Common myeloid progenitor, CD34-positive (primary cell): ENCODE measurements around the gene SEC14L6.

Experiments
- CTCF ChIA-PET: fragments of 350-600 bp; sonication (Branson Sonifier 250); formaldehyde crosslinking; loops from one replicate; lab custom pipeline; 2021; ENCODE audit warnings: antibody characterized with exemption; lab: Charles Lee
- POLR2A ChIA-PET: fragments of 350-600 bp; sonication (Branson Sonifier 250); formaldehyde crosslinking; loops from one replicate; lab custom pipeline; 2021; ENCODE audit warnings: antibody characterized with exemption; lab: Charles Lee
- DNase-seq, 3 donors: peaks; one replicate each; pipeline versions ENCODE4 v3.0.0 to v3.0.0-alpha.2; 2013
- H3K27ac ChIP-seq, 2 experiments: 1 replicate in 1 of 2; 2 replicates in 1 of 2; pipeline ENCODE4 v1.7.0; 2013; ENCODE audit warnings: inconsistent platforms in 2 of 2, low read length in 2 of 2, mild to moderate bottlenecking in 2 of 2, low read depth in 1 of 2, moderate library complexity in 1 of 2; ENCODE audit not compliant: severe bottlenecking in 2 of 2, insufficient read depth in 1 of 2, poor library complexity in 1 of 2
- H3K27me3 ChIP-seq, 5 experiments: replicated peaks in 2 of 5; 1 replicate in 3 of 5; 2 replicates in 2 of 5; pipeline versions ENCODE4 v1.6.1 to v1.7.0; 2013; ENCODE audit warnings: low read length in 4 of 5, mild to moderate bottlenecking in 2 of 5, moderate library complexity in 2 of 5, inconsistent platforms in 1 of 5; ENCODE audit not compliant: insufficient read depth in 5 of 5, control insufficient read depth in 4 of 5
- H3K36me3 ChIP-seq, 4 experiments: 1 replicate in 2 of 4; 2 replicates in 2 of 4; pipeline versions ENCODE4 v1.6.1 to v1.7.0; 2013; ENCODE audit warnings: low read length in 3 of 4, control low read depth in 1 of 4, mild to moderate bottlenecking in 1 of 4; ENCODE audit not compliant: control insufficient read depth in 4 of 4, insufficient read depth in 4 of 4
- H3K4me1 ChIP-seq, 4 experiments: 1 replicate in 3 of 4; 2 replicates in 1 of 4; pipeline versions ENCODE4 v1.6.1 to v1.7.1; 2013; ENCODE audit warnings: low read length in 3 of 4, mild to moderate bottlenecking in 3 of 4, control low read depth in 1 of 4, inconsistent platforms in 1 of 4, moderate library complexity in 1 of 4; ENCODE audit not compliant: control insufficient read depth in 4 of 4, insufficient read depth in 4 of 4; ENCODE audit errors: control extremely low read depth in 1 of 4
- H3K4me3 ChIP-seq, 7 experiments: 1 replicate in 4 of 7; 2 replicates in 3 of 7; pipeline versions ENCODE4 v1.5.1 to v1.7.0; 2013; ENCODE audit warnings: mild to moderate bottlenecking in 7 of 7, low read length in 6 of 7, moderate library complexity in 6 of 7, inconsistent platforms in 2 of 7, low read depth in 2 of 7, control low read depth in 1 of 7; ENCODE audit not compliant: insufficient read depth in 4 of 7, control insufficient read depth in 1 of 7; ENCODE audit errors: extremely low read depth in 1 of 7
- H3K9me3 ChIP-seq, 5 experiments: 1 replicate in 4 of 5; 2 replicates in 1 of 5; pipeline versions ENCODE4 v1.6.1 to v1.7.1; 2013; ENCODE audit warnings: low read length in 4 of 5, mild to moderate bottlenecking in 2 of 5, inconsistent platforms in 1 of 5, low read depth in 1 of 5, moderate library complexity in 1 of 5; ENCODE audit not compliant: control insufficient read depth in 4 of 5, insufficient read depth in 2 of 5; ENCODE audit errors: control extremely low read depth in 1 of 5
- whole genome bisulfite sequencing: methylation state at CpG from one replicate; pipeline ENCODE4 v1.1.5; 2013; ENCODE audit not compliant: insufficient coverage; 5-methylcytosine and 5-hydroxymethylcytosine counted together

Gene SEC14L6

DNA sequence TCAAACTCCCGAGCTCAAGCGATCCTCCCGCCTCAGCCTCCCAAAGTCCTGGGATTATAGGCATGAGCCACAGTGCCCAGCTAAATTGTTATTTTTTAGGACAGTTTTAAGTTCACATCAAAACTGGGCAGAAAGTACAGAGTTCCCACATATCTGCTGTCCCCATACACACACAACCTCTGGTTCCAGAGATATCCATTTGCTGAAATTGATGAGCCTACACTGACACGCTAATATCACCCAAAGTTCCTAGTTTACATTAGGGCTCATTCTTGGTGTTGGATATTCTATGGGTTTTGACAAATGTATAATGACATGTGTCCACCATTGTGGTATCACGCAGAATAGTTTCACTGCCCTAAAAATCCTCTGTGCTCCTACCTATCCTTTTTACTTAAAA, 38.3 kb downstream of the SEC14L6 start:
- no peak for DNase-seq
- H3K4me1 ChIP-seq = peaks cover 0 to 5% (median 1%) of the 10 kb centered on the region in 4 experiments
- no peaks in the 10 kb centered on the region for H3K36me3 ChIP-seq
- no peak overlapping the region for H3K4me3 ChIP-seq
- H3K27me3 ChIP-seq = peaks cover 3 to 35% (median 16%) of the 10 kb centered on the region in 5 experiments
- H3K27ac ChIP-seq = no peak overlapping the region
- POLR2A ChIA-PET = no interaction called here
- CTCF ChIA-PET = no interaction called here
- 95% methylated on average over 3 of the region's 5 CpGs for WGBS
- peaks cover 0 to 7% (median 0%) of the 10 kb centered on the region in 5 experiments for H3K9me3 ChIP-seq

DNA sequence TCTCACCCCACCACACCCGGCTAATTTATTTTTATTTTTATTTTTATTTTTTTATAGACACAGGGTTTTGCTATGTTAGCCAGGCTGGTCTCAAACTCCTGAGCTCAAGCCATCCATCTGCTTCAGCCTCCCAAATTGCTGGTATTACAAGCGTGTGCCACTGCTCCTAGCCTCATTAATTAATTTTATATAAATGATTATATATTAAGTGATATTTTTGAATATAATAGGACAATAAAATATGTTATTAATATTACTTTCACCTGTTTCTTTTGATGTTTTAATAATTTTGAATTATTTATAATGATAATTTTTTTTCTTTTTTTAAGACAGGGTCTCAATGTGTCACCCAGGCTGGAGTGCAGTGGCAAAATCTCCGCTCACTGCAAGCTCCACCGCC, 38.9 kb downstream of the SEC14L6 start:
- POLR2A ChIA-PET = interaction anchor here (0.5 kb wide), 1 partner anchor 455 kb away, joined by 7 read pairs; no protein-coding TSS in a partner anchor

DNA sequence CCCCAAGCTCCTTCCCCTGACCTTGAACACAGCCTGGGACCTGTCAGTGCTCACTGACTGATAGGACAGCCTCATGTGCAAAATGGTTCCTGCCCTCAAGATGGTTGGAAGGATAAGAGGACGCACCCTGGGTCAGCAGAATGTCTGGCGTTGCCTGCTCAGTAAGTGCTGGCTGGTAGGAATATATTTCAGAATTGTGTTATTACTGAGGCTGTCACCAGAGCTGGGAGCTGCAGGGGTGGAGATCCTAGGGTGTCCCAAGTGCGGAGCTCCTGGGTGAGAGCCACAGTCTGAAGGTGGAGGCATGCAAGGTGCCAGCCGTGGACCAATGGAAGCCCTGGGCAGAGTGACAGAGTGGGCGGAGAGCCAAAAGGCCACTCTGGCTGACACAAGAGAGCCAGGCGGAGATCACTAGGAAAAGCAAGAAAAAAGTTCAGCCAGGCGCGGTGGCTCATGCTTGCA, 40.0 kb downstream of the SEC14L6 start:
- Histone ChIP-seq H3K27me3 (peaks cover 3 to 41% (median 16%) of the 10 kb centered on the region in 5 experiments), H3K36me3 (no peaks in the 10 kb centered on the region), H3K4me3 (no peak overlapping the region), H3K9me3 (no peaks in the 10 kb centered on the region), H3K4me1 (peaks cover 0 to 5% (median 1%) of the 10 kb centered on the region in 4 experiments), H3K27ac (no peak overlapping the region)
- WGBS = 92% methylated on average over 8 of the region's 8 CpGs
- DNase-seq = peak in 1 of 3 donors; percentile 9
- CTCF ChIA-PET = no interaction called here
- POLR2A ChIA-PET = no interaction called here

More for the DNA sequence above, 38.9 kb downstream of the SEC14L6 start:
- Histone ChIP-seq H3K36me3 (no peaks in the 10 kb centered on the region), H3K4me3 (no peak overlapping the region), H3K9me3 (peaks cover 0 to 7% (median 0%) of the 10 kb centered on the region in 5 experiments), H3K4me1 (peaks cover 0 to 5% (median 1%) of the 10 kb centered on the region in 4 experiments), H3K27me3 (peaks cover 3 to 37% (median 16%) of the 10 kb centered on the region in 5 experiments), H3K27ac (no peak overlapping the region)
- CTCF ChIA-PET = no interaction called here
- DNase-seq = no peak
- 100% methylated on average over 2 of the region's 4 CpGs for WGBS

DNA sequence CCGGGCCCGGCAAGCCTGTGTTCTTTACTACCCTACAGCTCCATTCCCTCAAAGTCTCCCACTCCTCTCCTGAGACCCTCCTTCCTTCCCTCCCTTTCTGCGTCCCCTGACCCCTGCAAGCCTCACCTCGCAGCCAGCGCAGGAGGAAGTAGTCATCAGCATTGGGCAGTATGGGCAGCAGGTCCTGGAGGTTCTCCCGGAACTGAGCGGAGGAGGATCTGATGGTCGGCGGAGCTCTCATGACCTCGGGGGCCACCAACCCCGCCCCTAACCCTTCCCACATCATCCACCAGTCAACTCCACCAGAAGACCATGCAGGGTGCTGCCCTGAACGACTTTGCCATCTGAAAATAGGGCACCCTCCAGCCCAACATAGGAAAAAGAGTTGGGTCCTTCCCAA, 43.0 kb downstream of the SEC14L6 start:
- Histone ChIP-seq H3K27ac (no peak overlapping the region), H3K9me3 (no peaks in the 10 kb centered on the region), H3K27me3 (peaks cover 3 to 43% (median 16%) of the 10 kb centered on the region in 5 experiments), H3K36me3 (no peaks in the 10 kb centered on the region), H3K4me3 (no peak overlapping the region), H3K4me1 (peaks cover 0 to 5% (median 1%) of the 10 kb centered on the region in 4 experiments)
- ChIA-PET CTCF (interaction anchor here (0.9 kb wide), 1 partner anchor 9 kb away, joined by 3 read pairs; no protein-coding TSS in a partner anchor), POLR2A (no interaction called here)
- WGBS = 87% methylated on average over 5 of the region's 12 CpGs
- no peak for DNase-seq

DNA sequence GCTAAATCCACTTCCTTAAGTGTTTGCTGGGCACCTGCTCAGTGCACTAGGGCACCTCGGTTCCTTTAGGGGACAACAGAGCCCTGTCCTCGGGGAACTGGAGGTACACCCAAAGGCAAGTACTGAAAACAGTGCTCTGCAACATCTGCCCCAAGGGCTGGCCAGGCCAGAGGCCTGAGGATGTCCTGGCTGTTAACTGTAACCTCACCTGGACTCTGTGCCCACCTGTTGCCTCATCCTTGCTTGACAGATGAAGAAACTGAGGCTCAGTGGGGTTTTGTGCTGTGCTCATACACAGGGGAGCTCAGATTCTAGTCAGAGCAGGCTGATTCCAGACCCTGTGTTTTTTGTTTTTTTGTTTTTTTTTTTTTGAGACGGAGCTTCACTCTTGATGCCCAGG, 43.6 kb downstream of the SEC14L6 start:
- ChIA-PET POLR2A (no interaction called here), CTCF (interaction anchor here (1.2 kb wide), 1 partner anchor 24 kb away, joined by 3 read pairs; no protein-coding TSS in a partner anchor)
- no peak overlapping the region for H3K4me3 ChIP-seq
- H3K4me1 ChIP-seq = peaks cover 0 to 5% (median 1%) of the 10 kb centered on the region in 4 experiments
- DNase-seq = no peak
- H3K27ac ChIP-seq = no peak overlapping the region
- H3K27me3 ChIP-seq = peaks cover 3 to 43% (median 16%) of the 10 kb centered on the region in 5 experiments
- no peaks in the 10 kb centered on the region for H3K36me3 ChIP-seq
- no peaks in the 10 kb centered on the region for H3K9me3 ChIP-seq
- 75% methylated on average over 2 of the region's 3 CpGs for WGBS

DNA sequence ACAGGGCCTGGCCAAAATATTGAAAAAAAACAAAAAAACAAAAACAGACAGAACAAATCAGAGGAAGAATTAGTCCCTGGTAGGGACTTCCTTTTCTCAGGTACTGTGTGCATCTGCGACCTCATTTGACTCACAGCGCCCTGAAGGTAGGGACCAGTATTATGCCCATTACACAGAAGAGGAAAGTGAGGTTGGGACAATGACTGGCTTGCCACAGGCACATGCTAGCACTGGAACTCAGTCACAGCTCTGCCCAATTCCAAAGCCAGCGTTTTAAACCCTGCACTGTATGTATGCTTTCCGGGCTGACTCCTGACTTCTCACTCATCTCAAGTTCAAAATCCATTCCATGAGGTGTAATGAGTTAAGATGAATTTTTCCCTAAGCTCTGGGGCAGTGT, 44.4 kb downstream of the SEC14L6 start:
- no peaks in the 10 kb centered on the region for H3K36me3 ChIP-seq
- no CpG with 5 or more reads among the region's 4 CpGs for WGBS
- ChIA-PET CTCF (interaction anchor here (0.7 to 1.2 kb wide), 2 partner anchors 16 to 23 kb away, joined by 3 read pairs; no protein-coding TSS in a partner anchor), POLR2A (no interaction called here)
- H3K9me3 ChIP-seq = no peaks in the 10 kb centered on the region
- no peak overlapping the region for H3K27ac ChIP-seq
- H3K4me3 ChIP-seq = no peak overlapping the region
- DNase-seq = no peak
- peaks cover 0 to 5% (median 1%) of the 10 kb centered on the region in 4 experiments for H3K4me1 ChIP-seq
- H3K27me3 ChIP-seq = peaks cover 3 to 42% (median 15%) of the 10 kb centered on the region in 5 experiments

DNA sequence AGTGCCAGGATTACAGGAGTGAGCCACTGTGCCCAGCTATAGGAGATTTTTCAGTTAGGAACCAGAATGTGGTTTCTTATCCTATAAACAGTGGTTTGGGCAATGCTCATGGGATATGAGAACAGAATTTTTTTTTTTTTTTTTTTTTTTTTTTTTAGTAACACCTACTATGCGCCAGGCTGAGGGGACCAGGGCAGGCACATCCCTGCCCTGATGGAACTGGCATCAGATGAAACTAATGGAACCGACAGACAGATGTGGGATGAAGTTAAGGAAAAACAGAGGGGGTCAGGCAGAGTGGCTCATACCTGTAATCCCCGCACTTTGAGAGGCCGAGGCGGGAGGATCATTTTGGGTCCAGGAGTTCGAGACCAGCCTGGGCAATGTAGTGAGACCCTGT, 45.9 kb downstream of the SEC14L6 start:
- Histone ChIP-seq H3K4me3 (no peak overlapping the region), H3K36me3 (no peaks in the 10 kb centered on the region), H3K27me3 (peaks cover 3 to 30% (median 9%) of the 10 kb centered on the region in 5 experiments), H3K27ac (no peak overlapping the region), H3K4me1 (peaks cover 0 to 5% (median 1%) of the 10 kb centered on the region in 4 experiments), H3K9me3 (no peaks in the 10 kb centered on the region)
- DNase-seq = no peak
- ChIA-PET CTCF (no interaction called here), POLR2A (no interaction called here)
- 100% methylated on average over 3 of the region's 6 CpGs for WGBS
